DMS79 treated with DMSO at 0.1 percent for 48 hours (cell line): ENCODE measurements around the gene NDUFAF7.
A peak's percentile ranks its signal among the peaks of the same experiment; 100 is the strongest.
"Not testable (repeated sequence)": the region's sequence is repeated elsewhere in the genome, so short reads cannot be mapped to it uniquely, and the experiment has no call there.

Source experiments
- DNase-seq: peaks from one replicate; lab custom pipeline; 2025; lab: John Stamatoyannopoulos, UW

Gene NDUFAF7

DNA sequence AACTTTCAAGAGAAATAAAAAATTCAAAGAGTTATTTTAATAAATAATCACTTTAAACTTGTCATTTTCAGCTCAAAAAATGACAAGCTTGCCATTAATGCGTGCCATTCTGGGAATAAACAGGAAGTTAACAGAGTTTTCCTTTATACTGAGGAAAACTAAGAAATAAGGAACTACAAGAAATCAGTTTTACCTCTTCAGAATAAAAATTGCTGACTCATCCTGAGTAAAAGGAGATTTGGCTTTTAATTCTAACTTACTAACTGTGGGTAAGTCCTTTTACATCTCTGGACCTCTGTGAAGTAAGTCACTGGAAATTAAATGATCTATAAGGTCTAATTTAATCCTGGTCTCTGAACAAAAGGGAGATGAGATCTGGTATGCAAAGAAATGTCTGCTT, 16.2 kb upstream of the NDUFAF7 start:
- DNase-seq: no peak

DNA sequence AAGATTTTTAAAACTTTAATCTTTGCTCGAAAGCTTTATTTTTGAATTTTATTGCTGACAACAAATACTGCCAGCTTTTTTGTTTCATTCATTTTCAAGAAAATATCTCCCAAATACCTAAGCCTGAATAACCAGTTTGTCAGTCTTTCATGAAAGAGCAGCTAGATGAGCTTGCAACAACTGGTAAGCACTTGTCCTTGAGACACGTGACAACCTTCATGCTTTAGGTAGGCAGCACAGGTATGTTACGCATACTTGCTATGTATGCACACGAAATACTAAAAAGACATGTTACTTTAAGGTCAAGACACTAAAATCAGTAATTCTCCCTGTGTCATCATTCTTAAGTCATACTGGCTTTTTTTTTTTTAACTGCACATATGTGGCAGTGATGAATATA, 12.4 kb upstream of the NDUFAF7 start:
- DNase-seq: no peak

DNA sequence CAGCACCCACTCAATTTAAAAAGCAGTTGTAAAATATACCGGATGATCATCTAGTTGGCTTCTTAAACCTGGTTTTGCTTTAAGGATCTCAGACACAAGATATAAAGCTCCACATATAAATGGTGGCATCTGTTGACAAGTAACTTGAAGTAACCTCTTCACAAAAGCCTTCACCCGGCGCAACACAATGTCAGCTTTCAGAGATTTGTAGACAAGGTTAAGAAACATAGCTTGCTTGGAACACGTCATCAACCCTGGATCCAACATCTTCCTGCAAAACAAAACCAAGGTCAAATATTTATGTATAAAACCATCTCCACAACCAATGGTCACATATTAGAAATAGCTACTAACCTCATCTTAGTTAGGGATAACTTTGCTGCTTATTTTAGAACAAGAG, 8.3 kb upstream of the NDUFAF7 start:
- DNase-seq: no peak

DNA sequence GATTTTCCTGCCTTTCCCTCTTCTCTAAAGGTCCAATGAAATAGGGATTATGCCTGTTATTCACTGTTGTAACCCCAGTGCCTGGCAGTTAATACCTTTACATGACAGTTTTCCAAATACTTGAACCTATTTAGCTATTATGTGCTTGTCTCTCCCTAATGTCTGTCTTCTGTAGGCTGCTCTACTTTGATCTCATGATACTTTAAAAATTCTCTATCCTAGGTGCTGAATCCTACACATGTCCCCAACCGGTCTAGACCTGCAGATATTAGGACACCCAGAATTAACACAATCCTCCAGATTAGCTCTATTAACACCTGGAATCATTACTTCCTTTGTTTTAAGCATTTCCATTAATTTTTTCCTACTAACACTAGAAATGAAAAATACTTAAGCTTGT, 7.4 kb upstream of the NDUFAF7 start:
- DNase-seq: no peak

DNA sequence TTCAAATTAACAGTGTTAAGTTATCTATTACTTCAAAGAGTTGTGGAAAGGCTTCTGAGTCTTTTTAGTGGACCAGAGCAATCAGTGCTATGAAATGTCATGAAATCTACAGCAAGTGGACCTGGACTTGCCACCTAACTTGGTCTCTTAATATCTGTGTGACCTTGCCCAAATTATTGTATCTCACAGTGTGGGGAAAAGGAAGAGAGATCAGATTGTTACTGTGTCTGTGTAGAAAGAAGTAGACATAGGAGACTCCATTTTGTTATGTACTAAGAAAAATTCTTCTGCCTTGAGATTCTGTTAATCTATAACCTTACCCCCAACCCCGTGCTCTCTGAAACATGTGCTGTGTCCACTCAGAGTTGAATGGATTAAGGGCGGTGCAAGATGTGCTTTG, 6.3 kb upstream of the NDUFAF7 start:
- DNase-seq: not testable (repeated sequence)

DNA sequence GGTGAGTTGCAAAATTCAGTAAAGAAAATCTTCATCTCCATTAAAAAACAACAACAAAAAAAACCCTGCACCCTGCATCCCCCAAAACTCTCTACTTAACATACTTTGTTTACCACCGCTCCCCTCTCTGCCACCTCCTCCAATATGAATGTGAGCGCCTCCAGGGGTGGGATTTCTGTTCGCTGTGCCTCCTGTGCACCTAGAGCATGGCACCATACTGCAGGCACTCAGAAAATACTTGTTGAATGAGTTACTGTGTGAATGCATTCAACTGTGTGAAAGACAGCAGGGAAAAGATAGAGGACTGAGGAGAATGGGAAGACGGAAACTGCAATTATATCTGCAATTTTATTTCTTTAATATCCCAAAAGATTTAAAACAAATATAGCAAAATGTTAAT, 4.6 kb upstream of the NDUFAF7 start:
- DNase-seq: no peak

DNA sequence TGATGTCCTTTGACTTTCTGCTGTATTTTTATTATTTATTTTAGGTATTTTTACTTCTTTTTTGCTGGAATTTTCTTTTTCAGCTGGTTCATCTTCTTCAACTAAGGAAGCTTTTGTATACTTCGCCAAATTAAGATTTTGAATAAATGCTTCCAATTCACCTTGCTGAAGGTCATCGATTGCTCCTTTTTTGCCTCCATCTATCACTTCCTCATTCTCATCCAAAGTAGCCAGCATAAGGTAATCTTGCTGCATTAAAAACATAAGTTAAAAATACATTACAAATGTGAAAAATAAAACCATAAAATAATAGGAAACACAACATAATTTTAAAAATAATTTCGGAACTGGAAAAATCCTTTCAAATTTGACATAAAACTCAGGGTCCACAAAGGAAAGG, 2.7 kb upstream of the NDUFAF7 start:
- no peak for DNase-seq

DNA sequence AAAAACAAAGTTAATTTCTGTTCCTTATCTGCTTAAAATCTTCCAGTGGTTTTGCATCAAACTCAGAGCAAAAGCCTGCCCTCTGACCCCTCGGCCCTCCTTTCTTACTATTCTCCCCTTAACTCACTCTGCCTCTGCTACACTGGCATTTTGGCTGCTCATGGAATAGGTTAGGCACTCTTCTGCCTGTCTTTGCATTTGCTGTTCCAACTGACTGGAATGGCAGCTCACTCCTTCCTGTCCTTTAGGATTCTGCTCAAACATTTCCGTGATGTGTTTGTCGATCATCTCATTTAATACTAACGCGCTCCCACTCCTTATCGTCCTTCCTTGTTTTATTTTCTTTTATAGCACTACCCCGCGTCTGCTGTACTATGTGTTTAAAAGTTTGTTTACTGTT, 877 bp upstream of the NDUFAF7 start:
- DNase-seq: peak; percentile 13

DNA sequence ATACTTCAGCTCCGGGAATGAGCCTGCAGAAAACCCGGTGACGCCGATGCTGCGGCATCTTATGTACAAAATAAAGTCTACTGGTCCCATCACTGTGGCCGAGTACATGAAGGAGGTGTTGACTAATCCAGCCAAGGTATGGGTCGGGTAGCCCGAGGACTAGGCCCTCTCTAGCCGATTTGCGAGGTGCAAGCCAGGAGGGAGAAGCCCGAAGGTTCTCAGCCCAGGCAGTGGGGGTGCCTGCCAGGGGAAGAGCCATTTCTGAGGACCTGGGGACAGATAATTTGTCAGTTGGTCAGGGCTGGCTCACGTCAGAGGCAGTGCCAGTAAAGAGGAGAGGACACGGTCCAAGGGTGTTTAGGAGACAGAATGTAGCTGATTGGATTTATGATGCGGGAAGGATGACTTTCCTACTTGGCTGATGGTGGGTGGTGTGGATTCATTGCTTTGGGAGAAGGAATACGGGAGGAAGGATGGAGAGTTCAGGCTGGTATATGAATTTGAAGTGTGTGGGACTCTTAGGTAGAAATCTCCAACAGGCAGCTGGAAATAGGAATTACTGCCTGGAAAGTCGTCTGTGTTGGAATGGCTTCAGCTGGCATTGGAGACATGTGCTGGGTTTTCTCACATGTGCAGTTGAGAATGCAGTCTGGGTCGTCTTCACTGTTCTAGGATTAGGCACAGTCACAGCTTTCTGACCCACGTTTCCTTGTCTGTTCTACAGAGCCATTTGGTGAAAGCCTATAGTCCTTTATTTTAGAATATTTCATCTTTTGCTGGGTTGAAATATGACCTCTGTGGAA, 874 bp downstream of the NDUFAF7 start:
- DNase-seq: peak; percentile 6

DNA sequence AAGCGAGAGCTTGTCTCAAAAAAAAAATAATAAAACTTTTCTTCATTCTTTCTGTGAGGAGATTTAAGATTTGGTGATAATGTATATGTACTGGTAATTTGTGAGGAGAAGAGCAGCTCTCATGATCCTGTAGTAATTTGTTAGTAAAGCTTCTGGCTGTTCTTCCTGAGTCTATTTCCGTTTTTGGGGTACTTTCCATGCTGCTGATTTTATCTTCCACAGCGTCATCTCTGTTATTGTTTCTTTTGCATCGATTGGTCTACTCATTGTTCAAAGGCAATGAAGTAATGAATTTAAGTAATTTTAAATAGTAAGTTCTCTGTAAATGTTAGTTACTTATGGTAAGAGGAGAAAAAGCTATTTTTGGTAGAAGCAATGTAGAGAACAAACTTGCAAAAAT, 12.0 kb downstream of the NDUFAF7 start:
- DNase-seq: no peak

DNA sequence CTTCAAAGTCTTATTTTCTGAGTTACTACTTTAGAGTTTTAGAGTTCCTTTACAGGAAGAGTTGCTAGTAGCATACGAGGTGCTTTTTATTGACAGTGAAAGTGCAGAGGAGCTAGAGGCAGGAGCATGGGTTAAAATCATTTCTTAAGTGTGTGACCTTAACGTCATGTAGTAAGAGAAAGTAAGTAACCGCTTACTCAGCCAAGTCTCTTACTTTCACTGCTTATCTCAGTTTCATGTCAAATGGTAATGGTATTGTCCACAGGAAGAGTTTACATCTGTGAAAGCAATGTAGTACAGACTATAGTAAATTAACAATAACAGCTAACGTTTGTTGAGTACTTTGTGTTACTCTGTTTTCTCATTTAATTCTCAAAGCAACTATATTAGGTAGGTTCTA, 12.6 kb downstream of the NDUFAF7 start:
- no peak for DNase-seq

DNA sequence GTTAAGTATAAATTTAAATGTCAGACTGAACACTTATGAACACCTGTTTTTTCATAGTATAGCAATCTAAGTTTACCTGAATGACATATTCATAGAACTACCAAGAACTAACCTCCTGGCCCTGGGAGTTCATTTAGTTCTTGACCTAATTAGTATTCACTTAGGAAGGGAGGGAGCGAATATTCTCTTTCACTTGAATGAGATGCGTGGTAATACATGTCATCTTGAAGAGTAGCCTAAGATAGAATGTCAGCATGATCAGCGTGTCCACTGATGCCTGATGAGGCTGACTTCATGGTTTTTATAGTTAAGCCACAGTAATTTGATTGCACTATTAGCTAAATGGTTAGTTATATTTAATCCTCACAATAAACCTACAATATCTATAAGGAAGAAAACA, 13.3 kb downstream of the NDUFAF7 start:
- DNase-seq: no peak

DNA sequence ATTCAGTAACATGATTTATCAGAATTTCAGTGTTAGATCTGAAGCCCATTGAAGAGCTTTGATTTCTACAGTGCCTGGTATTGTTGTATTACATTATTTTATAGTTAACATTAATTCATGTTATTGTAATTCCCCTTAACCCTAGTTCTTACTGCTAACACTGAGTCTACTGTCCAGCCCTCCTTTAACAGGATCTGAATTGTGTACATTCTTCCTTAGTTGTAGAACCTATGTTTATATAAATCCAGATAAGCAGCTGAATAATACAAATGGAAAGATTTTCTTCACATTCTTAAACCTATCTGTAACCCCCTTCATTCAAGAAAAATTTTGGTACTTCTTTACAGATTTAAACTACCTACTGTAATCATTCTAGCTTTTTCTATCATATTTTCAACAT, 14.7 kb downstream of the NDUFAF7 start:
- DNase-seq: no peak

DNA sequence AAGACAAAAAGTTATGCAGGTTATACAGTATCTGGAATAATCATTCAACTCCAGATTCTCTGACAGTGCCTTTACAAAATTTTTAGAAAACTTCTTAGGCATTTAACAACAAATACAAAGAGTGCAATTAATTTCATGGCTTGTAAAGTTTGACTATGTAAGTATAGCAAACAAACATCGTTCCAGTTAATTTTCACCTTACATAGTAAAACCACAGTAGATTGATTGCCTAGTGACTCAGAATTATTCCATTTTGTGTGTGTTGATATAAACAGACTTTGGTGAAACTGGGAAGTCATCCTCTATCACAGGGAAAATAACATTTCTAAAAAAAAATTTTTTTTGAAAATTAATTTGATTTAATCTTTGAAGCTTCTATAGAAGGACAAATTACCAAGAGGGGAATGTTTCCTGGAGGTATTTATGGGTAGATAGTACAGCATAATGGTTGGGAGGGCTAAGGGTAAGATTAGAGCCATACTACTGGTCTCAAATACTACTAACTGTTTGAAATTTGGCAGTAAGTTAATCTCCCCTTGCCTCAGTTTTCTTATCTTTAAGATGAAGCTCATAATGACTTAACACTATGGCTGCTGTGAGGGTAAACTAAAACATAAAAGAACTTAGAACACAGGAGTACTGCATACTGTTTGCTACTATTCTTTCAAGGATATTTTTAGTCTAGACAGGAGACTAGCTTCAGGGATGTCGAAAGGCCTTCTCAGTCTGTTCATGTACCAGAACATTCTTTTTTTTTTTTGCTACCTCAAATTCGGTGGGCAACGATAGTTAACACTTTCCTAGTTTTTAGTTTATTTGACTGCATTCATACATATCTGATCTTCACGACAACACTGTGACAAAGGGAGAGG, 19.6 kb downstream of the NDUFAF7 start:
- no peak for DNase-seq

DNA sequence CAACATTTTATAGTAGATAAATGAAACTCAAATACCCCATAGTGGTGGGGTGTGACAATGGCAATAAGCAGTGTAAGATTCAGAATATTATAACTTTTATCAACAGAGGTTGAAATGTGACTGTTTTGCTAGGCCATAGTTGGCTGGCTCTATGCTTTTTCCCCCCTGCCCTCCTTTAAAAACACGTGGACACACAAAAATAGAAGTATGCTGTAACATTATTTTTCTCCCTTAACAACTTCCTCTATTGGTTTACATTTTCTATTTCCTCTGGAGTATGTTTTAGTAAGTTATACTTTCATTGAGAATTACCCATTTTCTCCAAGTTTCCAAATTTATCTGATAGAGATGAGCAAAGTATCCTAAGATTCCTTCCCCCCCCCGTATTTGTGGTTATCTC, 31.1 kb downstream of the NDUFAF7 start:
- DNase-seq: no peak

DNA sequence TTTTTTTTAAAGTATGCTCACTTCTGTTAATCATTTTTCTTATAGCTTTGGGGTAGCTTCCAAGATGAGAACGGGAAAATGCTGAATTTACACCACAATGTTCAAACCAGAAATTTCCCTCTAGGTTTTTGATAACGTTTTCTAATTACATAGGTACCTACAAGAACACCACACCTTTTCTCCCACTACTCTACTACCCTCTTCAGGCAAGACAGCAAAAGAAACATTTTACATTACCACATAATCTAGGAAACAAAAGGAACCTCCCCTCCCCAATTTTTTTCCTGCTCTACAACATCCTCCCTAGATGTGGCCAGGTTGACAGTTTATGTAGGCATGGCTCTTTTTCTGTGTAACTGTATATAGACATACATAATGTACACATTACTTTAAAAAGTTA, 32.4 kb downstream of the NDUFAF7 start:
- DNase-seq: no peak

DNA sequence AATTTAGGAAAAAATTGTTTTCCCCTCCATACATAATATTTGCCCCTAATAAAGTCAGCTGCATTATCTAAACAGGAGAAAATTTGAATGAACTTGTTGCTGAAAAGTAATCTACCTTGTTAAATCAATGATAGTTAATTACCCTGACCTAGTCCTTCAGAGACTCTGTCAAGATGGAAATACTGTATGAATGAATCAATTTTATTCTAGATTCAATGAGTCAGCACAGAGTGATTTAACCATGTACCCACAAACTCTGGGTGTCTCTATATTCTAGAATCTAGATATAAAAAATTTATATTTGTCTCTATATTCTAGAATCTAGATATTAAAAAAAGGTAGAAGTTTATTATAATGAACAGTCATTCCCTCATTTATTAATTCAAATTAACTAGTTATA, 36.2 kb downstream of the NDUFAF7 start:
- no peak for DNase-seq

DNA sequence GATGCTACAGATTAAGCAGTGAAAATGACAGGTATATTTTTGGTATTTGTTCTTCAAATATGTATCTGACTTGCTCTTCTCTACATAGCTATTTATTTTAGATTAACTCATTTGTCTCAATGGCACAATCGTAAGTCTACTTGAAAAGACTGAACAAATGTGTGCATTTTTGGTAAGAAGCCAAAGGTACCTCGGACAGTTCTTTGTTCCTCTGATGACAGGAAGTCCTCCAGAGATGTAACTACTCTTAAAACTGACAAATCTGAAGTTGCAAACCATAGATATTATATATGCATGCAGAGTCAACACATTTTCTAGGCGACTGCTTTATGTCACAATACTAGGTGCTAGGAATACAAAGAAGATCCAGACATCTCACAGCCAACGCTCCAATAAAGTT, 36.7 kb downstream of the NDUFAF7 start:
- no peak for DNase-seq

DNA sequence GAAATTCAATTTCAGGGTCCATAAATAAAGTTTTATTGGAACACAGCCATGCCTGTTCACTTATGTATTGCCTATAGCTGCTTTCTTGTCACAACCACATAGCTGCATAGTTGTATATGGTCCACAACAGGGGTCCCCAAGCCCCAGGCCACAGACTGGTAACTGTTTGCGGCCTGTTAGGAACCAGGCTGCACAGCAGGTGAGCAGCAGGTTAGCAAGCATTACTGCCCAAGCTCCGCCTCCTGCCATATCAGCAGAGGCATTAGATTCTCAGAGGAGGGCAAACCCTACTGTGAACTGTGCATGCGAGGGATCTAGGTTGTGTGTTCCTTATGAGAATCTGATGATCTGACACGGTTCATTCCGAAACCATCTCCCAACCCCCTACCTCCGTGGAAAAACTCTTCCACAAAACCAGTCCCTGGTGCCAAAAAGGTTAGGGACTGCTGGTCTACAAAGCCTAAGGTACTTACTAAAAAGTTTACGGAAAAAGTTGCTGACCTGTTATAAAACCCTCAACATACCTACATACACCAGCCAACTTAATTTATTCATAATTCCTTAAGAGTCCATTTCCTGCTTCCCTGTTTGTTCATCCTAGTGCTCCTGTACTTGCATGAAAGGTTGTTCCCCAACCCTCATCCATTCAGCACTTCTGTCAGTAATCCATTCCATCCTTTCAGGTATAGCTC, 40.1 kb downstream of the NDUFAF7 start:
- DNase-seq: no peak

DNA sequence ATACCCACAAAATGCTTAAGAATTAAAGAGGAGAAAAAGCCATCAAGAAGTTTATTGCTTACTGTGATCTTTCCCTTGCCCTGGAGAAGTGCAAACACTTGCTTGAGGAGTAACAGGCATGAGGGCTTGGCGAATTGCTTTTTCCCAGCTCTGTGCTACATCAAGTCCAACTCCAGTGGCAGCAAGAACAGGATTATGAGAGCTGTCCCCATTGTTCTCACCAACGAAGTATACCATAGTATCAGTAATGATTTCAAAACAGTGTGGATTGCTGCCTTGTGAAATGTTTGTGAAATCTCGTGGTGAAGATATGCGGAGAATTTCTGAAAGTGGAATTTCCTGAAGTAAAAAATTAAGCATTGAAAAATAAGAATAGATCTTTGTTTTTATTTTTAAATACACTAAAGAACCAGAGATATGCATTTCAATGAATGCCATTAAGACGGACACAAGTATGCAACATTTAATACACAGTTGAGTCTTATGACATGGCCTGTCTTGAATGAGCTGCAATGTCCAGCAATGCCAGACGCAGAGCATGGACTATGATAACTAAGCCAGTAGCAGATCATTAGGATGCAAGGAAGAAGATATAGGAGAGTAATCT, 43.0 kb downstream of the NDUFAF7 start:
- DNase-seq: no peak

DNA sequence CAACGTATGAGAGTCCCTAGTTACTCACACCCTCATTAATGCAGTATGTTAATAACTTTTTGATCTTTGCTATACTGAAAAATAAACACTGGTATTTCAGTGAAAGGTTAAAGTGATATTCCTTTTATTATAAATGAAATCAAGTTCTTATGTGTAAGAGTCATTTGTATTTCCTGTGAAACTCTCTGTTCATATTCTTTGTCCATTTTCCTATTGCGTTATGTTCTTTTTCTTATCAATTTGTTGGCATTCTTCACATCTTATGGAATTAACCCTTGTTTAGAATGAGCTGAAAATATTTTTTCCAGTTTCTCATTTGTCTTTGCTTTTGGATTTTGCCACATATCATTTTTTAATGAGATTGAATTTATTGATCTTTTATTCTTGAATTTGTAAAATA, 44.8 kb downstream of the NDUFAF7 start:
- no peak for DNase-seq

DNA sequence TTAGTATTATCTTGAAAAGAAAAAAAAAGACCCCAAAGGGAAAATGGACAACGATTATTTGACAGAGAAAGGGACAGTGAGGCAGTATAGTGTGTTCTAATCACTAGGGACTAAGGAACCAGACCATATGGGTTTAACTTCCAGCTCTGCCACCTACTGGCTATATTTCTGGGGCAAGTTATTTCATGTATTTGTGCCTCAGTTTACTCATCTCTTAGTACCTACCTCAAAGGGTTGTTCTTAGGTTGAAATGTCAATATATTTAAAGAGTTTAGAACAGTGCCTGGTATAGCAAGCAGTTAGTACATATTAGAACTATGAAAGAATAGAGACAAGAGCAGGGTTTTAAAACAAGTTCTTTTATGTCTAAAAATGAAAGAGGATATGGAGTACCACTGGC, 50.5 kb downstream of the NDUFAF7 start:
- DNase-seq: no peak
